Measurements from ENCODE around the gene ZNF554.
A peak's percentile ranks its signal among the peaks of the same experiment; 100 is the strongest.

Gene ZNF554

GRCh38 chr19:2840794-2841791 is 21.4 kb downstream of the ZNF554 start, which contains the start of gene ZNF555:
TSS of gene ZNF555 (plus strand) at chr19:2841475. CDS start at chr19:2841573, 98 bp downstream.
- DNase-seq (ENCODE audit: extremely low spot score) = peak; percentile 94
- CTCF ChIA-PET = interaction anchor here (0.5 to 1.0 kb wide), 5 partner anchors 13 to 1427 kb away, joined by 3 to 5 read pairs (median 4); partner anchors contain the start of gene ZNF57
- POLR2A ChIA-PET = interaction anchor here (1.0 to 2.2 kb wide), 8 partner anchors 12 to 365 kb away, joined by 3 to 12 read pairs (median 6); partner anchors contain the start of genes GADD45B, THOP1 and ZNF57
- no peak for TF ChIP-seq NFRKB (IDR thresholded peaks at IDR 0.05)
- TF ChIP-seq BHLHE40 (IDR thresholded peaks at IDR 0.05; ENCODE audit: borderline replicate concordance) = no peak
- TF ChIP-seq ELF4 (IDR thresholded peaks at IDR 0.05) = no peak
- TF ChIP-seq ARNT (IDR thresholded peaks at IDR 0.05) = no peak
- no peak for TF ChIP-seq HDGF (IDR thresholded peaks at IDR 0.05; ENCODE audit: borderline replicate concordance)
- no peak for TF ChIP-seq CTBP1 (IDR thresholded peaks at IDR 0.05; ENCODE audit: borderline replicate concordance)
- peak; percentile 26 for TF ChIP-seq LEF1 (IDR thresholded peaks at IDR 0.05; ENCODE audit: borderline replicate concordance)
- TF ChIP-seq TARDBP (IDR thresholded peaks at IDR 0.05) = peak; percentile 100
- peak; percentile 86 for TF ChIP-seq L3MBTL2 (conservative IDR thresholded peaks at IDR 0.05)
- TF ChIP-seq SP1 (IDR thresholded peaks at IDR 0.05) = no peak
- TF ChIP-seq FOXK2 (IDR thresholded peaks at IDR 0.05) = no peak
- TF ChIP-seq FOXA1 (IDR thresholded peaks at IDR 0.05) = no peak
- no peak for TF ChIP-seq ZNF384 (IDR thresholded peaks at IDR 0.05)
- TF ChIP-seq SUZ12 (IDR thresholded peaks at IDR 0.05) = no peak
- TF ChIP-seq FOXM1 (IDR thresholded peaks at IDR 0.05; ENCODE audit: borderline replicate concordance) = no peak
- peak; percentile 99 for TF ChIP-seq PKNOX1 (IDR thresholded peaks at IDR 0.05)

GRCh38 chr19:2841855-2842574 is 22.3 kb downstream of the ZNF554 start:
- ChIA-PET POLR2A (interaction anchor here (1.0 to 2.2 kb wide), 6 partner anchors 18 to 366 kb away, joined by 3 to 12 read pairs (median 6); partner anchors contain the start of genes GADD45B, THOP1 and ZNF57), CTCF (interaction anchor here (1.0 kb wide), 2 partner anchors 14 to 46 kb away, joined by 4 read pairs; no protein-coding TSS in a partner anchor)
- peak; percentile 9 for DNase-seq (ENCODE audit: extremely low spot score)
- TF ChIP-seq ARNT (IDR thresholded peaks at IDR 0.05) (no peak), NFRKB (IDR thresholded peaks at IDR 0.05) (no peak), PKNOX1 (IDR thresholded peaks at IDR 0.05) (no peak), HDGF (IDR thresholded peaks at IDR 0.05; ENCODE audit: borderline replicate concordance) (no peak), SUZ12 (IDR thresholded peaks at IDR 0.05) (no peak), ELF4 (IDR thresholded peaks at IDR 0.05) (no peak), FOXA1 (IDR thresholded peaks at IDR 0.05) (no peak), L3MBTL2 (conservative IDR thresholded peaks at IDR 0.05) (no peak), FOXK2 (IDR thresholded peaks at IDR 0.05) (no peak), CTBP1 (IDR thresholded peaks at IDR 0.05; ENCODE audit: borderline replicate concordance) (no peak), BHLHE40 (IDR thresholded peaks at IDR 0.05; ENCODE audit: borderline replicate concordance) (no peak), TARDBP (IDR thresholded peaks at IDR 0.05) (no peak), FOXM1 (IDR thresholded peaks at IDR 0.05; ENCODE audit: borderline replicate concordance) (no peak)

- CTCF ChIA-PET = no interaction called here
- DNase-seq (ENCODE audit: extremely low spot score) = no peak
- no peak for TF ChIP-seq ZNF384 (IDR thresholded peaks at IDR 0.05)
- no peak for TF ChIP-seq CTBP1 (IDR thresholded peaks at IDR 0.05; ENCODE audit: borderline replicate concordance)
- TF ChIP-seq FOXK2 (IDR thresholded peaks at IDR 0.05) = no peak
- TF ChIP-seq FOXA1 (IDR thresholded peaks at IDR 0.05) = no peak
- no peak for TF ChIP-seq ELF4 (IDR thresholded peaks at IDR 0.05)
- no peak for TF ChIP-seq PKNOX1 (IDR thresholded peaks at IDR 0.05)
- TF ChIP-seq TARDBP (IDR thresholded peaks at IDR 0.05) = no peak
- TF ChIP-seq HDGF (IDR thresholded peaks at IDR 0.05; ENCODE audit: borderline replicate concordance) = no peak
- TF ChIP-seq ARNT (IDR thresholded peaks at IDR 0.05) = no peak
- no peak for TF ChIP-seq BHLHE40 (IDR thresholded peaks at IDR 0.05; ENCODE audit: borderline replicate concordance)
- TF ChIP-seq SP1 (IDR thresholded peaks at IDR 0.05) = no peak
- TF ChIP-seq SUZ12 (IDR thresholded peaks at IDR 0.05) = no peak
- TF ChIP-seq NFRKB (IDR thresholded peaks at IDR 0.05) = no peak
- TF ChIP-seq L3MBTL2 (conservative IDR thresholded peaks at IDR 0.05) = no peak
- no peak for TF ChIP-seq FOXM1 (IDR thresholded peaks at IDR 0.05; ENCODE audit: borderline replicate concordance)
- POLR2A ChIA-PET = no interaction called here
These were observed 25.4 kb downstream of the ZNF554 start for GRCh38 chr19:2845107-2845506.

- no peak for DNase-seq (ENCODE audit: extremely low spot score)
- CTCF ChIA-PET = no interaction called here
- POLR2A ChIA-PET = no interaction called here
- TF ChIP-seq TARDBP (IDR thresholded peaks at IDR 0.05) (no peak), PKNOX1 (IDR thresholded peaks at IDR 0.05) (no peak)
These were observed 26.7 kb downstream of the ZNF554 start for GRCh38 chr19:2846180-2846894.

All from HEK293T (cell line).